ENCODE data around the gene TMEM250. TPM values are rescaled to one million over a fixed set of nuclear protein-coding genes. Genes with fewer than 3 reads are reported as not detected.

Gene TMEM250
- total RNA-seq, 4 donors from 2014 or later, result 34.3 to 59.4 (median 43.4) TPM

DNA sequence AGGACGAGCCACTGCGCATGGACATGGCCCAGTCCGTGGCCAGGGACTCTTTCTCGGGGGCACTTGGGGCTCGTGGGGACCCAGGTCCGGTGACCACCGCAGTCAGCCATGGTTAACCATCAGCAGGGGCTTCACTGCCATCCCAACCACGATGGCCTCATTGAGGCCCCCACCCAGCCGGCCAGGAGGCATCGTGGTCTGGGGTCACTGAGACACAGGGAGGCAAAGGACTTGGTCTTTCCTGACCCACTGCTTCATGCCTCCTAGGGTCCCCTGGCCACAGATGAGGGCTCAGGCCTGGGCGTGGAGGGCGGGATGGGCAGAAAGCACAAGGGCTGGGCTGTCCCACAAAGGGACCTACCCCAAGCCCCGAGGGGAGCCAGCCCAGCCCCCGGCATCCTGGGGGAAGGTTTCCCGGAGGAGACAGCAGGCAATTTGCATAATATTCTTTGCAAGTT, 30.2 kb downstream of the TMEM250 start:
- WGBS, 2 donors, result 20 to 68% methylated on average over 1 to 10 of the region's 15 CpGs
- intact Hi-C loops (cut with DNase I), result no loop called here
- peaks cover 0 to 12% (median 0%) of the 10 kb centered on the region in 3 donors for H3K36me3 ChIP-seq
- no peaks in the 10 kb centered on the region for H3K9me3 ChIP-seq
- no peaks in the 10 kb centered on the region for H3K27me3 ChIP-seq
- no peak for DNase-seq
- H3K4me1 ChIP-seq, result peaks cover 24 to 88% (median 76%) of the 10 kb centered on the region in 3 donors
- TF ChIP-seq POLR2A (IDR thresholded peaks at IDR 0.05), result no peak
- TF ChIP-seq, protein P1, sequence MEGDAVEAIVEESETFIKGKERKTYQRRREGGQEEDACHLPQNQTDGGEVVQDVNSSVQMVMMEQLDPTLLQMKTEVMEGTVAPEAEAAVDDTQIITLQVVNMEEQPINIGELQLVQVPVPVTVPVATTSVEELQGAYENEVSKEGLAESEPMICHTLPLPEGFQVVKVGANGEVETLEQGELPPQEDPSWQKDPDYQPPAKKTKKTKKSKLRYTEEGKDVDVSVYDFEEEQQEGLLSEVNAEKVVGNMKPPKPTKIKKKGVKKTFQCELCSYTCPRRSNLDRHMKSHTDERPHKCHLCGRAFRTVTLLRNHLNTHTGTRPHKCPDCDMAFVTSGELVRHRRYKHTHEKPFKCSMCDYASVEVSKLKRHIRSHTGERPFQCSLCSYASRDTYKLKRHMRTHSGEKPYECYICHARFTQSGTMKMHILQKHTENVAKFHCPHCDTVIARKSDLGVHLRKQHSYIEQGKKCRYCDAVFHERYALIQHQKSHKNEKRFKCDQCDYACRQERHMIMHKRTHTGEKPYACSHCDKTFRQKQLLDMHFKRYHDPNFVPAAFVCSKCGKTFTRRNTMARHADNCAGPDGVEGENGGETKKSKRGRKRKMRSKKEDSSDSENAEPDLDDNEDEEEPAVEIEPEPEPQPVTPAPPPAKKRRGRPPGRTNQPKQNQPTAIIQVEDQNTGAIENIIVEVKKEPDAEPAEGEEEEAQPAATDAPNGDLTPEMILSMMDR (IDR thresholded peaks at IDR 0.05), result no peak
- peak overlapping the region in 1 of 4 donors; percentile 31 for H3K4me3 ChIP-seq
- H3K27ac ChIP-seq, result peak overlapping the region in 3 of 4 donors; percentile 23 to 97 (median 37)

DNA sequence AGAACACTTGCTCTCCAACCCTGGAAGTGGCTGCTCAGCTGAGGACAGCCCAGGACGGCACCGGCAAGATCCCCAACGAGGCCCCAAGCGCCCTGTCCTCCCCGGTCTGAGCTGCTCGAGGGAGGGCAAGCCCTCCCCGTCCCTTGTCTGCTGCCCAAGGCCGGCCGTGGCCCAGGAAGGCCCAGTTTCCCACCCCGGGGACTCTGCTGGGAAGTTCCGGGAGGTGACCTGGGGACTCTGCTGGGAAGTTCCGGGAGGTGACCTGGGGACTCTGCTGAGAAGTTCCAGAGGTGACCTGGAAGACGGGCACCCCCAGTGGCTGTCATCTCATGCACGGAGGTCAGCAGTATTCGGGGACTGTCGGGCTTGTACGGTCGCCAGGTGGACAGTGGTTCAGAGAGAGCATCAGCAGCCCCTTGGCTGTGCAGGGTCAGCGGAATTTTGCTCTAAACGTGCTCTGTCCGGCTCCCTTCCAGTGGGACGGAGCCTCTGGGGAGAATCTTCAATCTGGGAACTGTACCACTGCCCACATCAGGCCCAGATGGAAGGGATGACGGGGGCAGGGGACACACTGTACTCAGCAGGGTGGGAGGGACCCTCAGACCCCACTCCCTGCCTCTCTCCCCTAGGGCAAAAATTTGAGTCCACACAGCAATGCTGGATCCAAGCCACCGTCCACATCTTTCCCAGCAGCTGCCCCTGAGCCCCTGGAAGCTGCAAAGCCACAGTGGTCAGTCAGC, 30.8 kb downstream of the TMEM250 start:
- Histone ChIP-seq H3K9me3 (no peaks in the 10 kb centered on the region), H3K4me3 (no peak overlapping the region), H3K27me3 (no peaks in the 10 kb centered on the region), H3K36me3 (peaks cover 0 to 18% (median 0%) of the 10 kb centered on the region in 3 donors), H3K27ac (peak overlapping the region in 3 of 4 donors; percentile 23 to 97 (median 37)), H3K4me1 (peaks cover 18 to 88% (median 70%) of the 10 kb centered on the region in 3 donors)
- TF ChIP-seq, protein P1 (IDR thresholded peaks at IDR 0.05), result no peak
- TF ChIP-seq POLR2A (IDR thresholded peaks at IDR 0.05), result no peak
- intact Hi-C loops (cut with DNase I), result no loop called here
- 58 to 85% methylated on average over 6 to 7 of the region's 24 CpGs for WGBS, 2 donors
- DNase-seq, result no peak

DNA sequence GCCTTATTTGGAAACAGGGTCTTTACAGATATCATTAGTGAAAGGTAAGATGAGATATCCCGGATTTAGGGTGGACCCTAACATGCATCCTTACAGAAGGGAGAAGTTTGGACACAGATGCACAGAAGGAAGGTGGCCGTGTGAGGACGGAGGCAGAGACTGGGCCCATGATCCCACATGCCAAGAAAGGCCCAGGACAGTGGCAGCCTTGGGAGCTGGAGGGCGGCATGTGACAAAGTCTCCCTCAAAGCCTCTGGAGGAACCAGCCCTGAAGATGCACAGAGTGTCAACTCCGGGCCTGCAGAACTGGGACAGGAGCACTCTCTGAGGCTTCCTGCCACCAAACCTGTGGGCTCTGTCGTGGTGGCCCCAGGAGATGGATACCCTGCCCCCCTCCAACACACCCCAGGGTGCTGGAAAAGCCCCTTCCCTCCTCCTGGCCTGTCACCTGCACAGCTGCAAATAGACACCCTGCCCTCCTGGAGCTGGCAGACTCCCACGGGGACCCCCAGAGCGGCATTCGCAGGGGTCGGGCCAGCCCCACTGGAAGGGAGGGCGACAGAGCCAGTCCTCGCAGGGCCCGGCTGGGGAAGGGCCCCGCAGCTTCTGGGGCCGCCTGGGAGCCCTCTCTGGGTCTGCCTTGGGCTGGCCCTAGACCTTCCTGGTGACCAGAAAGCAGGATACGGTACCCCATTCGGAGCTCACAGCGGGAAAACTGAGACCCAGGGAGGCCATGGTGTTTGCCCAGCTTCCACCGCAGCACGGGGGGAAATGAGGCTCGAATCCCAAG, 31.5 kb downstream of the TMEM250 start:
- intact Hi-C loops (cut with DNase I), result no loop called here
- no peak for TF ChIP-seq POLR2A (IDR thresholded peaks at IDR 0.05)
- TF ChIP-seq, protein P1 (IDR thresholded peaks at IDR 0.05), result no peak
- Histone ChIP-seq H3K4me1 (peaks cover 14 to 88% (median 64%) of the 10 kb centered on the region in 3 donors), H3K36me3 (peaks cover 0 to 22% (median 0%) of the 10 kb centered on the region in 3 donors), H3K27ac (peak overlapping the region in 3 of 4 donors; percentile 37 to 97 (median 56)), H3K27me3 (no peaks in the 10 kb centered on the region), H3K4me3 (no peak overlapping the region), H3K9me3 (no peaks in the 10 kb centered on the region)
- 84 to 86% methylated on average over 1 to 6 of the region's 21 CpGs for WGBS, 2 donors
- DNase-seq, result no peak

DNA sequence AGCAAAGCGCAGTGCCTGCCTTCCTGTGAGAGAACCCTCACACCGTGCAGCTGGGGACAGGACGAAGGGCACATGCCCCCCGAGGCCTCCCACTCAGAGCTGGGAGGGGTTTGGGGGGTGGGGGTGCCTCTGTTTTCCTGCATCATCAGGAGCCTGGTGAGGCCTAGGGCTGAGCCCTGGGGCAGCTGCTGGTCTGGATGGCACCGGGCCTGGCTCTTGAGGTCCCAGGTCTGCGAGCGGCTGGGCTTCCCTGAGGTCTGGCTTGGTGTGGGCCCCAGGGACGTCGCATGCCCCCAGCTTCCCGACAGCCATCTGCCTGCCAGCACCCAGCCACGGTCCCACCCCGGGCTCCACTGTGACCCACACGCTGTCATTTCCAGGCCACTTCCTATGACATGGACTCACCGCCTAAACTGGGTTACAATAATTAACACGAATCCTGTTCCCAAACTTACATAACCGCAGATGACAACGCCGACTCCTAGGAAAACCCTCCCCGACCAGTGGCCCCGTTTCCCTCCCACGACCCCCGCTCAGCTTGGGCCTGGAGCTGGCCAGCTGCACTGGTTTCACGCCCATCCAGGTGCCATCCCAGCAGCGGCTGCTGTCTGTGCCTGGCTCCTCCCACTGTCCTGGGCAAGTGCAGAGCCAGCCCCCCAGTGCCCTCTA, 32.3 kb downstream of the TMEM250 start:
- no peaks in the 10 kb centered on the region for H3K9me3 ChIP-seq
- H3K36me3 ChIP-seq, result peaks cover 0 to 22% (median 0%) of the 10 kb centered on the region in 3 donors
- H3K4me1 ChIP-seq, result peaks cover 21 to 88% (median 64%) of the 10 kb centered on the region in 3 donors
- DNase-seq, result no peak
- intact Hi-C loops (cut with DNase I), result no loop called here
- TF ChIP-seq, protein P1 (IDR thresholded peaks at IDR 0.05), result no peak
- TF ChIP-seq POLR2A (IDR thresholded peaks at IDR 0.05), result no peak
- 67 to 75% methylated on average over 10 to 16 of the region's 24 CpGs for WGBS, 2 donors
- peak overlapping the region; percentile 10 to 57 (median 38) for H3K27ac ChIP-seq
- no peaks in the 10 kb centered on the region for H3K27me3 ChIP-seq
- H3K4me3 ChIP-seq, result no peak overlapping the region
